ENCODE measurements around the gene KIR3DL1.
"Not testable (repeated sequence)": the region's sequence is repeated elsewhere in the genome, so short reads cannot be mapped to it uniquely, and the experiment has no call there.

The KIR3DL1 gene

GRCh38 chr19:54816251-54816650, at the start of gene KIR3DL1:
Gene KIR3DL1, plus strand, starts transcription at chr19:54816468.
- DNase-seq (ENCODE audit: low read depth) = not testable (repeated sequence)

GRCh38 chr19:54769646-54770045, 46.6 kb upstream of the KIR3DL1 start, which contains the start of gene KIR2DL1:
Gene KIR2DL1, plus strand, starts transcription at chr19:54769793. Its CDS starts 58 bp downstream, at chr19:54769851.
- not testable (repeated sequence) for DNase-seq (ENCODE audit: low read depth)

- not testable (repeated sequence) for DNase-seq (ENCODE audit: low read depth)
These were observed 45.8 kb upstream of the KIR3DL1 start for GRCh38 chr19:54770511-54770910.

GRCh38 chr19:54771018-54771960, 45.0 kb upstream of the KIR3DL1 start:
- not testable (repeated sequence) for DNase-seq (ENCODE audit: low read depth)

- DNase-seq (ENCODE audit: low read depth) = not testable (repeated sequence)
These were observed 43.6 kb upstream of the KIR3DL1 start for GRCh38 chr19:54772666-54773065.

GRCh38 chr19:54775095-54775815, 41.0 kb upstream of the KIR3DL1 start:
- not testable (repeated sequence) for DNase-seq (ENCODE audit: low read depth)

GRCh38 chr19:54775830-54776229, 40.4 kb upstream of the KIR3DL1 start:
- not testable (repeated sequence) for DNase-seq (ENCODE audit: low read depth)

GRCh38 chr19:54777851-54778250, 38.4 kb upstream of the KIR3DL1 start:
- not testable (repeated sequence) for DNase-seq (ENCODE audit: low read depth)

GRCh38 chr19:54778896-54779295, 37.4 kb upstream of the KIR3DL1 start:
- DNase-seq (ENCODE audit: low read depth) = not testable (repeated sequence)

- not testable (repeated sequence) for DNase-seq (ENCODE audit: low read depth)
These were observed 33.4 kb upstream of the KIR3DL1 start for GRCh38 chr19:54782916-54783315.

- not testable (repeated sequence) for DNase-seq (ENCODE audit: low read depth)
These were observed 30.1 kb upstream of the KIR3DL1 start for GRCh38 chr19:54786091-54786723.

- not testable (repeated sequence) for DNase-seq (ENCODE audit: low read depth)
These were observed 28.1 kb upstream of the KIR3DL1 start for GRCh38 chr19:54788154-54788553.

GRCh38 chr19:54790711-54791110, 25.6 kb upstream of the KIR3DL1 start:
- DNase-seq (ENCODE audit: low read depth) = no peak

GRCh38 chr19:54791476-54791875, 24.8 kb upstream of the KIR3DL1 start:
- no peak for DNase-seq (ENCODE audit: low read depth)

- no peak for DNase-seq (ENCODE audit: low read depth)
These were observed 23.5 kb upstream of the KIR3DL1 start for GRCh38 chr19:54792814-54793213.

GRCh38 chr19:54795758-54796157, 20.5 kb upstream of the KIR3DL1 start:
- DNase-seq (ENCODE audit: low read depth) = no peak

- no peak for DNase-seq (ENCODE audit: low read depth)
These were observed 12.9 kb upstream of the KIR3DL1 start, which contains the start of gene KIR2DL4 for GRCh38 chr19:54803410-54803809. Gene KIR2DL4, plus strand, starts transcription at chr19:54803610. Its CDS starts 42 bp downstream, at chr19:54803652.

GRCh38 chr19:54804101-54804500, 12.2 kb upstream of the KIR3DL1 start:
- no peak for DNase-seq (ENCODE audit: low read depth)

GRCh38 chr19:54804571-54804970, 11.7 kb upstream of the KIR3DL1 start:
- DNase-seq (ENCODE audit: low read depth) = no peak

GRCh38 chr19:54805665-54806515, 10.4 kb upstream of the KIR3DL1 start:
- no peak for DNase-seq (ENCODE audit: low read depth)

GRCh38 chr19:54806516-54806838, 9.8 kb upstream of the KIR3DL1 start:
- no peak for DNase-seq (ENCODE audit: low read depth)

All from GM04503 (cell line).